ACHN (cell line): ENCODE measurements around the gene XIRP1.

Source experiments
- DNase-seq: peaks from one replicate; pipeline ENCODE4 v3.0.0-alpha.2; 2015
- in situ Hi-C: cut with HindIII; loops from 2 replicates; pipeline ENCODE4 v1.10.0; 2017; ENCODE audit warnings: low sequenced_read_pairs, low pct_ligation_motif_present, low pct_unique_long_range_greater_than_20kb

Gene XIRP1

DNA sequence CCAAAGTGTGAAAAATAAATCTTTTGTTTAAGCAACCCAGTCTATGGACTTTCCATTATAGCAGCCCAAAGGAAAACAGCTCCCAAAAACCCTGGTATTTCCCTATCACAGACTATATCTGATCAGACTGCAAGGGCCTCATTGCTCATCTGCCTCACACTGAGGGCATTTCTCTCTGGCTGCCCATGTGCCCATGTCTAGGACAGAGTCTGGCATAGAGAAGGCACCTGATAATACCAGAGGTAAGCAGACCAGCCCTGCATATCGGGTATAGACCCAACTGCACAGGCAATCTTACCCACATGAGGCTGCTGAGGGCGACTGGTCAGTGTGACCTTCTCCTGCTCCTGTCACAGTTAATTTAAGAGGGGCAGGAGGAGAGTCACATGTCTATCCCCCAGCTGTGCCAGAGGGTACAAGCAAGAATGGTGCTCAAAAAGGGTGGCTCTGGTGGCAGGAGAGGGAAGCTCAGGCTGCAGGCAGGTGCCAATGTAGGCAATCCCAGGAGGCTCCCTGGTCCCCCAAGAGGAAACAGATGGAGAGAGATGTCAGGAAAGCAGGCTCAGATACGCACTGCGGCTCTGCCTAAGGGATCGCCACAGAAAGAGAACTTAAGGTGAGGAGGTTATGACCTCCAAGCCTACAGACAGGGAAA, 42.1 kb downstream of the XIRP1 start:
- in situ Hi-C loops, result no loop called here
- peak; percentile 27 for DNase-seq

- no peak for DNase-seq
Measured at GRCh38 chr3:39149498-39150147, 42.8 kb downstream of the XIRP1 start.

DNA sequence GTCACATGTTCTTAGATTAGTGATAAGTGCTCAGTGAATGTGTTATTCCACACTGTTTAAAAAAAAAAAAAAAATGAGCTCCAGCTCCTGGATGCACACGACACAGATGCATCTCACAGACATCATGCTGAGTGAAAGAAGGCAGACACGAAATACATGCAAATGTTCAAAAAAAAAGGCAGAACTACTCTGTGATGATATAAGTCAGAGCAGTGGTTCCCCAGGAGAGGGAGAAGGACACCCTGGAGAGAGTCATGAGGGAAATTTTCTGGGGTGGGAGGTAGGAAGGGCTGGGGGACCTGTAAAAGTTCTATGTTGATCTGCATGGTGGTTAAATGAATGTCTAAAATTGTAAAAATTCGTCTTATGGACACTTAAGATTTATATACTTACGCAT, 43.3 kb downstream of the XIRP1 start:
- in situ Hi-C loops, result no loop called here
- DNase-seq, result no peak

More at GRCh38 chr3:39149498-39150147, 42.8 kb downstream of the XIRP1 start:
- in situ Hi-C loops, result no loop called here

DNA sequence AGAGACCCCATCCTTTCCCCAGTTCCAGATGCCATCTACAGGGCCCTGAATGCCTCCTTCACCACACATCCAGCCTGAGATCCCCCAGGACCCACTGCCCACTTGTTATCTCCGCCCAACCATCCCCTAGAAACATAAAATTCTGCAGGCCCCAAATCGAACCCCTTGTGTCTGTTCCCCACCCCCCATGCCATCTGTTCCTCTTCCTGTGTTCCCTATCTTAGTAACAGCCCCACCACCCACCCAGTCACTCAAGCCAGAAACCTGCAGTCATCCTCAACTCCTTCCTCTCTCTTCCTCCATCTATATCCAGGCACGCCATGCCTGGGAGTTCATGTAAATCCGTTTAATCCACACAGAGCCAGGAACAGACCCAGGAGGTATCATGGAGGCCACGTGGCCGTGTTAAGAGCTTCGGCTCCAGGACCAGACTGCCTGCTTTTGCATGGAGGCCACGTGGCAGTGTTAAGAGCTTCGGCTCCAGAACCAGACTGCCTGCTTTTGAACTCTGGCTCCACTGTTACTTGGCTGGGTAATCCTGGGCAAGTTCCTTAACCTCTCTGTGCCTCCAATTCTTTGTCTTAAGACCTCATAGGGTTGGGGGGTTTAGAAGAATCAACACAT, 43.8 kb downstream of the XIRP1 start:
- DNase-seq, result no peak
- in situ Hi-C loops, result no loop called here

- DNase-seq, result peak; percentile 31
- in situ Hi-C loops, result no loop called here
Measured at GRCh38 chr3:39147711-39148434, 44.5 kb downstream of the XIRP1 start.

DNA sequence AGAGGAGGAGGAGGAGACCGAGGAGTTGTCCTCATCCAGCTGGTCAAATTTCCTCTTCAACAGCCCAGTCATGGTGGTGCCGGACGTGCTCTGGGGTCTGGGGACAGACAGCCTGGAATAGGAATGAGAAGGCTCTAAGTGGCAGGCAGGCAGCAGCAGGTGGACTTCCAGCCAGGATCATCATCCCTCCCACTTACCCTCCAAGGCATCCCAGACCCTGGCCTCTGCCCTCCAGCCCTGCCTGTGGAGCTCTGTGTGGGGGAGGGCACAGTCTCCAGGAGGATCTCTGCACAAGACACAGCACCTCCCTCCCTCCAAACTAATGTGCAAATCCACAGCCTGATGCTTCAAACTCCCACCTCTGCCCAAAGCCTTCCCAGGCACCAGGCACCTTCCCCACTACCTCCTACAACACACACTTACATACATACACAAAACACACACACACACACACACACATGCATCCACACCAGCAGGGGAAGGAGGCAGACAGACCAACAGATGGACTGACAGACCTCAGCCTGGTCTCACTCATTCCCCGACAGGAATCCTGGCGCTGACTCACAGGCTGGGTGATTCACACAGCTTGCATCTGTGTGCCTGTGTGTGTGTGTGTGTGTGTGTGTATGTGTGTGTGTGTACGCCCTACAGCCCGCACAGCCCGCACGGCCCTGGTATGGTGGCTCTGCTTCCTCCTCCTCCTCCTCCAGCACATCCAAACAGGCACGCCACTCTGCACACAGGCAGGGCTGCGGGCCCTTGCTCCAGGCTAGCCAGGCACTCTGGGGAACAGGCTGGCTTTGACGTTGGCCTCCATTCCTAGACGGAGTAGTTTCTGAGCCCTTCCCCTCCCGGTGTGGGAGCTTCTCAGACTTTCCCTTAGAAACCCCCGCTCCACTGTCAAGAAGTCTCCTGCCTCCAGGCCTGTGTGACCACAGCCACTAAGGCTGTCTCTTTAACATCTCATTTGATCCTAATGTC, 45.5 kb downstream of the XIRP1 start:
- peak; percentile 85 for DNase-seq
- in situ Hi-C loops, result no loop called here

- no peak for DNase-seq
- in situ Hi-C loops, result no loop called here
Measured at GRCh38 chr3:39146083-39146501, 46.3 kb downstream of the XIRP1 start.

GRCh38 chr3:39144748-39145380, 47.5 kb downstream of the XIRP1 start:
- in situ Hi-C loops, result no loop called here
- no peak for DNase-seq

GRCh38 chr3:39144095-39144747, 48.2 kb downstream of the XIRP1 start:
- no peak for DNase-seq

DNA sequence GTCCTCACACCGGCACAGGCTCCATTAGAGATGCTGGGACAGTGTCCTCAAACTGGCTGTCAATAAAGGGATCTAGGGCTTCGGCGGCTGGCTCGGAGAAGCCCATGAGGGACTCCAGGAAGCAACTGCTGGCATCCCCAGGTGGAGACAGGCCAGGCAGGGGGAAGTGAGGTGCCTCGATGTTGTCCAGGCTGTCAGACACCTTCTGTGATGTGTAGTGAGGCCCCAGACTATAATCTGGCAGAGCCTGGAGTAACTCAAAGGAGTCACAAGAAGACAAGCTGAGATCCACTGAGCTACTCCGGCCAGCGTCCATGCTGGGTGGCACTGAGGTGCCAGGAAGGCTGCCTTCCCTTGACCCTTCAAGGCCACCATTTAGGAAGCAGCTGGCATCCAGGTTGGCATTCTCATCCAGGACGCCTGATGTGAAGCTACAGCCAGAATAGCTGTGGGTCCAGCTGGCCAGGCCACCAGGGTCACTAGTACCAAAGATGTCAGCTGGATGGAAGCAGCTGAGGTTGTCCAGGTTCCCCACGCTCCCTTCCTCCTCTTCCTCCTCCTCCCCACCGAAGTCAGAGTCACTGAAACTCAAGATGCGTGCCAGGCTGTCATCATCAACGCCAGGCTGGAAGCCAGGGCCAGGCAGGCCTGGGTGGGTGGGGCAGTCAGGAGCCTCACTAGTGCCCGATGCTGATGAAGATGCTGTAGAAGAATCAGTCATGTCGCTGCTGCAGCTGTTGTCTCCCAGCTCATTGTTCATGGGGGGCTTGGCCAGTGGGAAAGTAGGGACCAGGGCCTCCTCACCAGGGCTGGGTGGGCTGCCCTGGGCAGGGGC, 49.1 kb downstream of the XIRP1 start:
- no peak for DNase-seq
- in situ Hi-C loops, result no loop called here

More at GRCh38 chr3:39144095-39144747, 48.2 kb downstream of the XIRP1 start:
- in situ Hi-C loops, result no loop called here

DNA sequence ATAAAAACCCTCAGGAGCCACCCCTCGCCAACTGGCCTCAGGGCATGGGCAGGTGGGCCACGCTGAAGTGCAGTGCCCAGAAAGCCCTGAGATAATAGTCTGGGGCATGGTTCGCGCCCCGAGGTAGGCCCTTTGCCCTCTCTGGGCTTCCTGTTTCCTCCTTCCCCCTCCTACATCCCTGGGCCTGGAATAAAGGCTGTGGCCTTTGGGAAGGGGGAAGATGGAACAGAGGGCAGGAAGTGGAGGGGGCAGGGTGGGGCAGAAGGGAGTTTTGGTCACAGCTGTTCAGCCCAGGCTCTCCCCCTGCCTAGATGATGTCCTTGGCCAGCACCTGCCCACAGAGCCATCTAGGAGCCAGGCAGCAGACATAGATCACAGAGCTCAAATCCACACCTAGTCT, 50.3 kb downstream of the XIRP1 start:
- in situ Hi-C loops, result no loop called here
- DNase-seq, result no peak

GRCh38 chr3:39141171-39141995, 51.0 kb downstream of the XIRP1 start:
- in situ Hi-C loops, result no loop called here
- no peak for DNase-seq

- in situ Hi-C loops, result no loop called here
- DNase-seq, result no peak
Measured at GRCh38 chr3:39140341-39140971, 51.9 kb downstream of the XIRP1 start.

DNA sequence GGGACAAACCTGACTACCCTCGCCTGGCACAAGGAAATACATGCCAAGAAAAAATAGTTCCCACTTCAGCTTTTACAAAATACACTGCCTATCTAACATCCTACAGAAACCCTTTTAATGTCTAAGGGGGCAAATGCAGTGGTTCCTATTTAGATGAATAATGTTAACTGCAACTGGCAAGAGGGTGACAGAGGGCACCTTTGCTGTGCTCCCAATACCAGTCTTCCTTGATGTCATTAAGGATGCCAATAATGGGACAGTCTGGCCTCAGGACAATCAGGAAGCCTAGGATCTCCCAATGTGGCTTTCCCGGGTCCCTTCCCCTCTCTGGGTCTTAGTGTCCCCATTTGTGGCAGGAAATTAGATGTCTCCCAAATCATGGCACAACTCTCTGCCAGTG, 53.0 kb downstream of the XIRP1 start:
- DNase-seq, result no peak
- in situ Hi-C loops, result no loop called here

- no peak for DNase-seq
- in situ Hi-C loops, result no loop called here
Measured at GRCh38 chr3:39138804-39139415, 53.5 kb downstream of the XIRP1 start.
